ENCODE data around the gene GDAP1L1. TPM values are rescaled to one million over a fixed set of nuclear protein-coding genes. Genes with fewer than 3 reads are reported as not detected.

The GDAP1L1 gene
- total and polyA plus RNA-seq, 2 of the 4 experiments (the other 2 are of a cell fraction), result not detected

GRCh38 chr20:44204156-44204831 lies 42.8 kb upstream of the GDAP1L1 start (continued):
- TF ChIP-seq RAD21 (IDR thresholded peaks at IDR 0.05; ENCODE audit: low read length), result no peak

- Histone ChIP-seq H2BK5ac (ENCODE audit: low read depth, low read length, poor library complexity, severe bottlenecking) (peak overlapping the region; percentile 100), H3K27me3 (ENCODE audit: control insufficient read depth, insufficient read depth, low read length) (no peaks in the 10 kb centered on the region), H2AFZ (replicated peaks; ENCODE audit: low read length, poor library complexity) (no peak overlapping the region), H3K14ac (replicated peaks; ENCODE audit: low read depth, low read length) (peak overlapping the region; percentile 61), H2BK15ac (ENCODE audit: low read depth, low read length) (peak overlapping the region; percentile 100; the same call in 2 of the 3 replicates), H4K8ac (ENCODE audit: low read depth in 2 of 2, low read length in 2 of 2) (peak overlapping the region; percentile 92 to 93), H3K36me3 (ENCODE audit: control insufficient read depth, insufficient read depth, low read length) (peaks cover 25% of the 10 kb centered on the region), H3K56ac (ENCODE audit: extremely low read depth, insufficient read depth, low read length) (no peak overlapping the region), H2BK20ac (ENCODE audit: low read depth, low read length) (peak overlapping the region; percentile 99), H3K9me3 (ENCODE audit: control insufficient read depth, insufficient read depth, low read length) (no peaks in the 10 kb centered on the region), H3K27ac (ENCODE audit: insufficient read depth, low read length) (peak overlapping the region; percentile 100), H3K4me1 (ENCODE audit: control insufficient read depth, insufficient read depth, low read length) (peaks cover 18% of the 10 kb centered on the region), H3K4me2 (ENCODE audit: low read depth, low read length) (no peak overlapping the region), H3K4ac (ENCODE audit: low read depth, low read length) (peak overlapping the region; percentile 100), H4K91ac (ENCODE audit: insufficient read depth, low read depth, low read length) (peak overlapping the region; percentile 99), H2BK120ac (ENCODE audit: low read depth, low read length) (peak overlapping the region; percentile 99), H3K9me1 (ENCODE audit: insufficient read depth, low read length) (peaks cover 25% of the 10 kb centered on the region), H2AK5ac (ENCODE audit: low read depth, low read length) (peak overlapping the region; percentile 74), H3K4me3 (ENCODE audit: insufficient read depth, low read depth, low read length) (no peak overlapping the region), H3K9ac (ENCODE audit: low read depth, low read length) (no peak overlapping the region), H2AK9ac (replicated peaks; ENCODE audit: low read depth, low read length, poor library complexity) (no peak overlapping the region), H4K20me1 (ENCODE audit: insufficient read depth, low read length) (peaks cover 22% of the 10 kb centered on the region), H4K5ac (ENCODE audit: low read depth, low read length) (peak overlapping the region; percentile 21), H3K18ac (ENCODE audit: low read depth, low read length) (peak overlapping the region; percentile 12), H3K23ac (ENCODE audit: low read depth, low read length) (peak overlapping the region; percentile 18; the same call in 1 of the 2 replicates), H3K79me1 (ENCODE audit: low read depth in 1 of 2, low read length in 2 of 2) (peaks cover 18 to 75% of the 10 kb centered on the region in 2 experiments)
- DNase-seq (no peak), ATAC-seq (ENCODE audit: low read depth) (no peak)
- WGBS, 2 experiments (ENCODE audit: extremely low coverage in 2 of 2, insufficient read length in 1 of 2), result 96% methylated on average over 5 of the region's 10 CpGs; no CpG with 5 or more reads in 1 of the 2 experiments
- dilution Hi-C loops (cut with HindIII; ENCODE audit: low sequenced_read_pairs, unreplicated experiment), result no loop called here
- POLR2A ChIA-PET (ENCODE audit: unreplicated experiment), result interaction anchor here (0.6 kb wide), 1 partner anchor 156 kb away, joined by 4 read pairs; no protein-coding TSS in a partner anchor
- in situ Hi-C loops (cut with MboI; ENCODE audit: low sequenced_read_pairs), result no loop called here
- CTCF ChIA-PET, result interaction anchor here (0.5 to 1.1 kb wide), 2 partner anchors 88 to 303 kb away, joined by 3 to 4 read pairs; no protein-coding TSS in a partner anchor
- intact Hi-C loops (cut with micrococcal nuclease), result loop anchor here (10.0 kb wide), 1 partner anchor 750 kb away; the partner anchor contains the start of gene SRSF6
- TF ChIP-seq USF2 (IDR thresholded peaks at IDR 0.05; ENCODE audit: low read depth, low read length) (no peak), MAZ (IDR thresholded peaks at IDR 0.05; ENCODE audit: borderline replicate concordance, low read depth, low read length) (no peak), MAFK (IDR thresholded peaks at IDR 0.05; ENCODE audit: low read depth, low read length) (no peak), CTCF (conservative IDR thresholded peaks at IDR 0.05; ENCODE audit: low read depth, low read length) (no peak), BHLHE40 (IDR thresholded peaks at IDR 0.05; ENCODE audit: low read depth, low read length) (no peak), MXI1 (IDR thresholded peaks at IDR 0.05; ENCODE audit: borderline replicate concordance, low read depth, low read length) (no peak), FOS (IDR thresholded peaks at IDR 0.05; ENCODE audit: low read depth, low read length) (no peak), RAD21 (IDR thresholded peaks at IDR 0.05; ENCODE audit: low read length) (no peak), CEBPB (IDR thresholded peaks at IDR 0.05; ENCODE audit: low read depth, low read length) (no peak), CHD1 (IDR thresholded peaks at IDR 0.05; ENCODE audit: low read depth, low read length) (no peak), POLR2A (IDR thresholded peaks at IDR 0.05; ENCODE audit: low read depth, low read length) (no peak)
- BruUV-seq (replicated peaks), result no TSS peak
Measured at GRCh38 chr20:44204832-44205215, 42.3 kb upstream of the GDAP1L1 start.
